ENCODE results near the gene KCNK10. TPM values are rescaled to one million over a fixed set of nuclear protein-coding genes. Genes with fewer than 3 reads are reported as not detected.

KCNK10 gene
- total RNA-seq, 1 experiment from 2014 or later, result 0.07 TPM

DNA sequence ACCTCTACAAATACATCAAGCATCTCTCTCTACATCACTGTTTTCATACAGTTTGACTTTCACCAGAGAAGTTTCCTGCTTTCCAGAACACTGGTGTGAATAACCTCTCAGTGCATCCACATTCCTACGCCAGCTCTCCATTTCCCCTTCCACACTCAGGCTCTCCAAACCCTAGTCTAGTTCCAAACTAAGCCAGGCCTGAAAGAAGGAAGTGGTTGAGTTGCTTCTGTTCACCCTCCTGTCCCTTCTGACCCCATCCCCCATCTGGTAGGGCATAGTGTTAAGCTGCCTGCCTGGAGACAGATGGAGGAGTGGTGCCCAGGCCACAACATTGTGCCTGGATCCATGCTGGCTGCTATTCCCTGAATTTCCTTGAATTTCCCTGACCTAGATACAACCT lies 185.7 kb downstream of the KCNK10 start:
- DNase-seq (ENCODE audit: extremely low read depth, low read depth), result no peak

Other genes starting within 250 kb of the KCNK10 start
- 42.9 and 50.2 TPM in 2 replicates for gene SPATA7, start 62.4 kb upstream of the KCNK10 start, total RNA-seq (2014; rRNA removed; shearing (Covaris generic))
- gene PTPN21, start 231.7 kb upstream of the KCNK10 start, total RNA-seq (2014; rRNA removed; shearing (Covaris generic)), result 3.8 and 5.0 TPM in 2 replicates
- gene ZC3H14, start 239.8 kb upstream of the KCNK10 start, total RNA-seq (2014; rRNA removed; shearing (Covaris generic)), result 93.1 and 97.8 TPM in 2 replicates